Smooth muscle cell (in vitro differentiated cells): Measurements from ENCODE around the gene GRID2. TPM values are rescaled to one million over a fixed set of nuclear protein-coding genes. Genes with fewer than 3 reads are reported as not detected.

Experiments
- DNase-seq: peaks from one replicate; lab custom pipeline; 2025; ENCODE audit not compliant: unreplicated experiment; lab: John Stamatoyannopoulos, UW
- H2AFZ ChIP-seq: fragments of 200-600 bp; sonication (generic); 2 replicates; pipeline ENCODE4 v1.6.0; 2016; ENCODE audit warnings: antibody characterized with exemption, low read depth, mild to moderate bottlenecking
- H3F3A ChIP-seq: fragments of 200-600 bp; sonication (generic); 2 replicates; pipeline ENCODE4 v1.6.0; 2017; ENCODE audit warnings: antibody characterized with exemption, low read depth
- H3K27ac ChIP-seq: fragments of 200-600 bp; sonication (generic); 2 replicates; pipeline ENCODE4 v1.5.1; 2016; ENCODE audit warnings: low read depth, mild to moderate bottlenecking
- H3K27me3 ChIP-seq: fragments of 200-600 bp; sonication (generic); 2 replicates; pipeline ENCODE4 v1.6.1; 2016; ENCODE audit warnings: low read depth, mild to moderate bottlenecking
- H3K36me3 ChIP-seq: fragments of 200-600 bp; sonication (generic); 2 replicates; pipeline ENCODE4 v1.5.1; 2016; ENCODE audit warnings: low read depth
- H3K4me1 ChIP-seq: fragments of 200-600 bp; sonication (generic); 2 replicates; pipeline ENCODE4 v1.5.1; 2016; ENCODE audit warnings: low read depth
- H3K4me2 ChIP-seq: fragments of 200-600 bp; sonication (generic); 2 replicates; pipeline ENCODE4 v1.6.0; 2016; ENCODE audit warnings: mild to moderate bottlenecking
- H3K4me3 ChIP-seq: fragments of 200-600 bp; sonication (generic); 2 replicates; pipeline ENCODE4 v1.5.1; 2016; ENCODE audit warnings: mild to moderate bottlenecking
- H3K79me2 ChIP-seq: fragments of 200-600 bp; sonication (generic); 2 replicates; pipeline ENCODE4 v1.6.0; 2016; ENCODE audit warnings: low read depth, mild to moderate bottlenecking
- H3K9ac ChIP-seq: fragments of 200-600 bp; sonication (generic); 2 replicates; pipeline ENCODE4 v1.6.0; 2016; ENCODE audit warnings: low read depth
- H3K9me3 ChIP-seq: fragments of 200-600 bp; sonication (generic); replicated peaks from 2 replicates; pipeline ENCODE4 v1.5.1; 2016; ENCODE audit warnings: low read depth
- H4K20me1 ChIP-seq: fragments of 200-600 bp; sonication (generic); 2 replicates; pipeline ENCODE4 v1.6.0; 2016; ENCODE audit warnings: low read depth
- CTCF ChIP-seq: fragments of 200-600 bp; sonication (generic); IDR thresholded peaks from 2 replicates; pipeline ENCODE4 v1.5.1; 2017; ENCODE audit warnings: borderline replicate concordance, mild to moderate bottlenecking, antibody characterized with exemption; ENCODE audit not compliant: insufficient read depth, poor library complexity, severe bottlenecking
- WGBS: methylation state at CpG from one replicate; pipeline ENCODE4 v1.1.7; 2016; ENCODE audit warnings: low lambda C conversion rate; 5-methylcytosine and 5-hydroxymethylcytosine counted together
- polyA plus RNA-seq: library from polyadenylated mRNA; unstranded; fragments of >200 nt; fragmentation: Nextera tagmentation; extraction: Ambion mirVana; gene quantifications from 2 replicates; pipeline ENCODE4 v1.2.1, GENCODE V29; 2016
- total RNA-seq: library from RNA; depleted of rRNA; stranded (reverse); fragments of >200 nt; gene quantifications from 2 replicates; pipeline ENCODE4 v1.2.3, GENCODE V29; 2014

Gene GRID2
- total and polyA plus RNA-seq, 2 experiments from 2014 or later: 1.2 TPM; not detected in 1

- 78% methylated on average over 1 of the region's 1 CpG for WGBS
- no peaks in the 10 kb centered on the region for H3F3A ChIP-seq
- TF ChIP-seq CTCF: no peak
- H3K27me3 ChIP-seq: no peaks in the 10 kb centered on the region
- no peaks in the 10 kb centered on the region for H3K79me2 ChIP-seq
- H3K4me3 ChIP-seq: no peak overlapping the region
- H3K9ac ChIP-seq: no peak overlapping the region
- H4K20me1 ChIP-seq: no peaks in the 10 kb centered on the region
- H3K4me1 ChIP-seq: no peaks in the 10 kb centered on the region
- H3K9me3 ChIP-seq: no peaks in the 10 kb centered on the region
- no peak for DNase-seq
- H3K27ac ChIP-seq: no peak overlapping the region
- no peak overlapping the region for H2AFZ ChIP-seq
- no peaks in the 10 kb centered on the region for H3K36me3 ChIP-seq
- no peak overlapping the region for H3K4me2 ChIP-seq
These were observed 508.9 kb downstream of the GRID2 start for GRCh38 chr4:92812652-92813051.

- H4K20me1 ChIP-seq: no peaks in the 10 kb centered on the region
- H3K4me2 ChIP-seq: no peak overlapping the region
- WGBS: 96% methylated on average over 1 of the region's 1 CpG
- H3K36me3 ChIP-seq: no peaks in the 10 kb centered on the region
- H3K9ac ChIP-seq: no peak overlapping the region
- H3F3A ChIP-seq: no peaks in the 10 kb centered on the region
- no peak overlapping the region for H2AFZ ChIP-seq
- DNase-seq: no peak
- H3K79me2 ChIP-seq: no peaks in the 10 kb centered on the region
- H3K27me3 ChIP-seq: no peaks in the 10 kb centered on the region
- no peaks in the 10 kb centered on the region for H3K9me3 ChIP-seq
- no peak overlapping the region for H3K27ac ChIP-seq
- TF ChIP-seq CTCF: no peak
- H3K4me1 ChIP-seq: no peaks in the 10 kb centered on the region
- no peak overlapping the region for H3K4me3 ChIP-seq
These were observed 510.9 kb downstream of the GRID2 start for GRCh38 chr4:92814677-92815076.

GRCh38 chr4:92825256-92825655 is 521.5 kb downstream of the GRID2 start:
- Histone ChIP-seq H3K27ac (no peak overlapping the region), H3K36me3 (no peaks in the 10 kb centered on the region), H3K27me3 (no peaks in the 10 kb centered on the region), H3K79me2 (no peaks in the 10 kb centered on the region), H4K20me1 (no peaks in the 10 kb centered on the region), H3K4me3 (no peak overlapping the region), H2AFZ (no peak overlapping the region), H3K9ac (no peak overlapping the region), H3K4me2 (no peak overlapping the region), H3F3A (no peaks in the 10 kb centered on the region), H3K4me1 (no peaks in the 10 kb centered on the region), H3K9me3 (no peaks in the 10 kb centered on the region)
- no peak for DNase-seq
- 77% methylated on average over 3 of the region's 3 CpGs for WGBS
- no peak for TF ChIP-seq CTCF

GRCh38 chr4:92825791-92826190 is 522.0 kb downstream of the GRID2 start:
- TF ChIP-seq CTCF: no peak
- Histone ChIP-seq H3K9me3 (no peaks in the 10 kb centered on the region), H3K4me1 (no peaks in the 10 kb centered on the region), H3K79me2 (no peaks in the 10 kb centered on the region), H3K9ac (no peak overlapping the region), H3K36me3 (no peaks in the 10 kb centered on the region), H3K27me3 (no peaks in the 10 kb centered on the region), H2AFZ (no peak overlapping the region), H3F3A (no peaks in the 10 kb centered on the region), H4K20me1 (no peaks in the 10 kb centered on the region), H3K4me2 (no peak overlapping the region), H3K27ac (no peak overlapping the region), H3K4me3 (no peak overlapping the region)
- DNase-seq: no peak
